ENCODE measurements around the gene ATF7IP.
A peak's percentile ranks its signal among the peaks of the same experiment; 100 is the strongest.

Gene ATF7IP, protein sequence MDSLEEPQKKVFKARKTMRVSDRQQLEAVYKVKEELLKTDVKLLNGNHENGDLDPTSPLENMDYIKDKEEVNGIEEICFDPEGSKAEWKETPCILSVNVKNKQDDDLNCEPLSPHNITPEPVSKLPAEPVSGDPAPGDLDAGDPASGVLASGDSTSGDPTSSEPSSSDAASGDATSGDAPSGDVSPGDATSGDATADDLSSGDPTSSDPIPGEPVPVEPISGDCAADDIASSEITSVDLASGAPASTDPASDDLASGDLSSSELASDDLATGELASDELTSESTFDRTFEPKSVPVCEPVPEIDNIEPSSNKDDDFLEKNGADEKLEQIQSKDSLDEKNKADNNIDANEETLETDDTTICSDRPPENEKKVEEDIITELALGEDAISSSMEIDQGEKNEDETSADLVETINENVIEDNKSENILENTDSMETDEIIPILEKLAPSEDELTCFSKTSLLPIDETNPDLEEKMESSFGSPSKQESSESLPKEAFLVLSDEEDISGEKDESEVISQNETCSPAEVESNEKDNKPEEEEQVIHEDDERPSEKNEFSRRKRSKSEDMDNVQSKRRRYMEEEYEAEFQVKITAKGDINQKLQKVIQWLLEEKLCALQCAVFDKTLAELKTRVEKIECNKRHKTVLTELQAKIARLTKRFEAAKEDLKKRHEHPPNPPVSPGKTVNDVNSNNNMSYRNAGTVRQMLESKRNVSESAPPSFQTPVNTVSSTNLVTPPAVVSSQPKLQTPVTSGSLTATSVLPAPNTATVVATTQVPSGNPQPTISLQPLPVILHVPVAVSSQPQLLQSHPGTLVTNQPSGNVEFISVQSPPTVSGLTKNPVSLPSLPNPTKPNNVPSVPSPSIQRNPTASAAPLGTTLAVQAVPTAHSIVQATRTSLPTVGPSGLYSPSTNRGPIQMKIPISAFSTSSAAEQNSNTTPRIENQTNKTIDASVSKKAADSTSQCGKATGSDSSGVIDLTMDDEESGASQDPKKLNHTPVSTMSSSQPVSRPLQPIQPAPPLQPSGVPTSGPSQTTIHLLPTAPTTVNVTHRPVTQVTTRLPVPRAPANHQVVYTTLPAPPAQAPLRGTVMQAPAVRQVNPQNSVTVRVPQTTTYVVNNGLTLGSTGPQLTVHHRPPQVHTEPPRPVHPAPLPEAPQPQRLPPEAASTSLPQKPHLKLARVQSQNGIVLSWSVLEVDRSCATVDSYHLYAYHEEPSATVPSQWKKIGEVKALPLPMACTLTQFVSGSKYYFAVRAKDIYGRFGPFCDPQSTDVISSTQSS

GRCh38 chr12:14365294-14366208, at the start of gene ATF7IP:
TSS of gene ATF7IP (plus strand) at chr12:14365682. CDS start at chr12:14423916, 58,234 bp downstream.
- peak; percentile 55 for TF ChIP-seq CTCF (IDR thresholded peaks at IDR 0.05)

- TF ChIP-seq CTCF (IDR thresholded peaks at IDR 0.05), result no peak
Observed at GRCh38 chr12:14317362-14318146, 47.9 kb upstream of the ATF7IP start.

- TF ChIP-seq CTCF (IDR thresholded peaks at IDR 0.05), result no peak
Observed at GRCh38 chr12:14322403-14322802, 43.1 kb upstream of the ATF7IP start.

GRCh38 chr12:14325716-14326343, 39.7 kb upstream of the ATF7IP start:
- no peak for TF ChIP-seq CTCF (IDR thresholded peaks at IDR 0.05)

DNA sequence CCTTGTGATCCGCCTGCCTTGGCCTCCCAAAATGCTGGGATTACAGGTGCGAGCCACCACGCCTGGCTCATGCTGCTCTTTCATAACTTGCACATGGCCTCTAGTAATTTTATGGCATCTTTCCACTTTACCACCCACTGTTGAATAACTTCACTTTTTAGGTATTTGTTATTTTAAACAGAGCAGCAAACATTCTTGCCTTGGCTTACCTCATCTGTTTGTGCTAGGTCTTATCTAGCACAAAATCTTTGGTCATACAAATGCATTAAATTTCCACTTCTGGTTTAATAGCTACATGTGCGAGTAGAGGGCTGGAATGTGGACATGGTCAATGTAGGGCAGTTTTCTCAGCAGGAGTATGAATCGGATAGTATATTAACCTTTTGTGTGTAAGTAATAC, 38.8 kb upstream of the ATF7IP start:
- no peak for TF ChIP-seq CTCF (IDR thresholded peaks at IDR 0.05)

- TF ChIP-seq CTCF (IDR thresholded peaks at IDR 0.05), result no peak
Observed at GRCh38 chr12:14327711-14328110, 37.8 kb upstream of the ATF7IP start.
